T-cell (primary cell): ENCODE results near the gene ARSG. TPM values are rescaled to one million over a fixed set of nuclear protein-coding genes. Genes with fewer than 3 reads are reported as not detected.

Experiments used
- ATAC-seq, 4 experiments: fragments of 200-7000 bp in 3 of 4; fragments of 150-1000 bp in 1 of 4; cut with Tn5 transposase; replicated peaks in 1 of 4; 1 replicate in 3 of 4; 2 replicates in 1 of 4; pipeline ENCODE4 v1.10.0; 2021; ENCODE audit warnings: moderate library complexity in 3 of 4, mild to moderate bottlenecking in 2 of 4, moderate number of reproducible peaks in 1 of 4
- CTCF ChIA-PET, 2 donors: fragments of 300-600 bp; sonication (Branson Sonifier 250); formaldehyde crosslinking; loops; one replicate each; lab custom pipeline; 2022; ENCODE audit warnings: antibody characterized with exemption in 2 of 2; lab: Charles Lee
- POLR2A ChIA-PET, 2 donors: fragments of 300-600 bp; sonication (Branson Sonifier 250); formaldehyde crosslinking; loops; one replicate each; lab custom pipeline; 2022; ENCODE audit warnings: antibody characterized with exemption in 2 of 2; lab: Charles Lee
- DNase-seq, 35 experiments: peaks; one replicate each; pipeline versions ENCODE4 v3.0.0 to v3.0.0-alpha.2; 2013 to 2023
- H3K27ac ChIP-seq: one replicate; pipeline ENCODE4 v1.5.1; 2013; ENCODE audit warnings: low read length
- H3K27me3 ChIP-seq, 2 experiments: replicated peaks in 1 of 2; 1 replicate in 1 of 2; 2 replicates in 1 of 2; pipeline versions ENCODE4 v1.6.1 to v1.7.0; 2013; ENCODE audit warnings: low read length in 1 of 2, mixed read lengths in 1 of 2; ENCODE audit not compliant: control insufficient read depth in 2 of 2, insufficient read depth in 2 of 2; ENCODE audit errors: extremely low read depth in 1 of 2
- H3K36me3 ChIP-seq, 2 donors: 1 replicate in 1 of 2; 2 replicates in 1 of 2; pipeline versions ENCODE4 v1.6.1 to v1.7.0; 2013; ENCODE audit warnings: low read length in 1 of 2; ENCODE audit not compliant: control insufficient read depth in 2 of 2, insufficient read depth in 1 of 2; ENCODE audit errors: extremely low read depth in 1 of 2
- H3K4me1 ChIP-seq, 2 experiments: 1 replicate in 1 of 2; 2 replicates in 1 of 2; pipeline versions ENCODE4 v1.6.1 to v1.7.0; 2013; ENCODE audit warnings: low read length in 2 of 2, mixed read lengths in 1 of 2; ENCODE audit not compliant: insufficient read depth in 2 of 2, control insufficient read depth in 1 of 2; ENCODE audit errors: extremely low read depth in 1 of 2
- H3K4me3 ChIP-seq, 2 donors: 1 replicate in 1 of 2; 2 replicates in 1 of 2; pipeline versions ENCODE4 v1.5.1 to v1.7.0; 2013; ENCODE audit warnings: mild to moderate bottlenecking in 2 of 2, low read length in 1 of 2, moderate library complexity in 1 of 2; ENCODE audit not compliant: control insufficient read depth in 1 of 2; ENCODE audit errors: extremely low read depth in 1 of 2
- H3K9me3 ChIP-seq: 2 replicates; pipeline ENCODE4 v1.7.0; 2013
- H3K27ac Mint-ChIP-seq, 2 donors: one replicate each; pipeline ENCODE4 v1.8.0; 2020 to 2021; ENCODE audit warnings: mild to moderate bottlenecking in 2 of 2, mixed read lengths in 2 of 2
- H3K27me3 Mint-ChIP-seq, 2 donors: one replicate each; pipeline ENCODE4 v1.8.0; 2021 to 2022; ENCODE audit warnings: mixed read lengths in 2 of 2
- H3K36me3 Mint-ChIP-seq: one replicate; pipeline ENCODE4 v1.8.0; 2021; ENCODE audit warnings: mixed read lengths
- H3K4me1 Mint-ChIP-seq, 3 donors: one replicate each; pipeline ENCODE4 v1.8.0; 2020 to 2022; ENCODE audit warnings: mixed read lengths in 3 of 3, mild to moderate bottlenecking in 1 of 3
- H3K4me3 Mint-ChIP-seq, 3 donors: one replicate each; pipeline ENCODE4 v1.8.0; 2020 to 2022; ENCODE audit warnings: mild to moderate bottlenecking in 3 of 3, mixed read lengths in 3 of 3, moderate library complexity in 3 of 3
- H3K9me3 Mint-ChIP-seq, 3 donors: one replicate each; pipeline ENCODE4 v1.8.0; 2020 to 2022; ENCODE audit warnings: mixed read lengths in 3 of 3
- WGBS: methylation state at CpG from one replicate; pipeline ENCODE4 v1.1.5; 2013; ENCODE audit warnings: missing lambda C conversion rate; ENCODE audit not compliant: insufficient coverage; 5-methylcytosine and 5-hydroxymethylcytosine counted together
- total RNA-seq, 35 experiments: library from RNA in 6 of 35; stranded (reverse) in 6 of 35; fragments of 120-200 nt in 1 of 35; gene quantifications; one replicate each; pipeline versions ENCODE4 v1.2.1 to v1.2.4 and lab custom pipeline; 2013 to 2026

Gene ARSG
- total RNA-seq, 5 donors from 2014 or later (not counting 1 experiment from before 2014, with no cell fraction given): 14.5 to 22.9 (median 17.8) TPM

DNA sequence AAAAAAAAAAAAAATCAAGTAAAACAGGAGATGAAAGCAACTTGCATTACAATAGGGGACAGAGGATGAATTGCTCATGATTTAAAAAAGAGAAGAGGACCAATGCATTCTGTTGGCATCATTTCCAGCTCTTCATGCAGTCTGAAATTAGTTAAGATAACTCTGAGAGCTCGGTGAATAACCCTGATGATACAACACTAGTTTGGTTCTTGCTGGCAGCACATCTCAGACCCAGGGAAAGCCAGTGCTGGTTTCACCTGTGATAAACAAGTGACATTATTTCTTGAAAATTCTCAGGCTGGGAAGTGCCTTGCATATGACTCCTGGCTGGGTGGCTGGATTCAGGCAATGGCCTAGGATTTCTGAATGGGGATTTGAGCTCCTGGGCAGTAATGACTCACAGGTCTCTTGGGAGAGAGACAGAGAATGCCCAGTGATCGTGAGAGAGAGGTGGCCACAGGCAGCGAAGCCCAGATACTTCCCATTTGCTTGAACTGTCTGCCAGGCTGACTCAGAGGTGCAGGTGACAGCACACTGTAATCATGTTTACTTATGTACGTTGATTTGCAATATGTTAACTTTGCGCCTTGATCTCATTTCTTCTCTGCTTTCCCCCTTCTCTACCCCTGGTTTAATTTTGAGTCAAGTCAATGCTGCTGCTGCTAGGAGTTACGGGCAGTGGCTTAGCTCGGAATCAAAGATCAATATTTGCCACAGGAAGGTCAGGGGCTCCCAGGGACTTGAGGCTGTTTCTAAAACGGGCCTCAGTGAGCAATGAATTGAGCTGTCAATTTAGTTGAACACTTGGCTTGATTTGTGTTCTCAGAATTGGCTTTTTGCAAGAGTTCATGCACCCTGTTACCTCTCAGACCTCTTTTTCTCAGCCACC is 27.1 kb downstream of the ARSG start:
- no peaks in the 10 kb centered on the region for H3K27me3 Mint-ChIP-seq
- no peaks in the 10 kb centered on the region for H3K36me3 ChIP-seq
- H3K36me3 Mint-ChIP-seq: peaks cover 6% of the 10 kb centered on the region
- POLR2A ChIA-PET: no interaction called here
- no peaks in the 10 kb centered on the region for H3K9me3 ChIP-seq
- ATAC-seq (no peak), DNase-seq (no peak)
- H3K9me3 Mint-ChIP-seq: no peaks in the 10 kb centered on the region
- H3K4me3 Mint-ChIP-seq: no peak overlapping the region
- no peak overlapping the region for H3K27ac ChIP-seq
- CTCF ChIA-PET: interaction anchor here in 1 of 2 donors (1.4 kb wide), 1 partner anchor 80 kb away, joined by 3 read pairs; no protein-coding TSS in a partner anchor
- no peaks in the 10 kb centered on the region for H3K27me3 ChIP-seq
- H3K4me3 ChIP-seq: no peak overlapping the region
- 90% methylated on average over 6 of the region's 8 CpGs for WGBS
- H3K4me1 Mint-ChIP-seq: peaks cover 46 to 64% (median 63%) of the 10 kb centered on the region in 3 donors
- peaks cover 9 to 45% of the 10 kb centered on the region in 2 experiments for H3K4me1 ChIP-seq
- peak overlapping the region in 1 of 2 donors; percentile 11 for H3K27ac Mint-ChIP-seq

GRCh38 chr17:68319410-68320162 is 28.3 kb downstream of the ARSG start:
- peaks cover 6% of the 10 kb centered on the region for H3K36me3 Mint-ChIP-seq
- H3K27ac Mint-ChIP-seq: no peak overlapping the region
- peaks cover 50 to 63% (median 62%) of the 10 kb centered on the region in 3 donors for H3K4me1 Mint-ChIP-seq
- no peaks in the 10 kb centered on the region for H3K9me3 ChIP-seq
- H3K27ac ChIP-seq: no peak overlapping the region
- H3K36me3 ChIP-seq: no peaks in the 10 kb centered on the region
- H3K4me3 ChIP-seq: no peak overlapping the region
- no peaks in the 10 kb centered on the region for H3K9me3 Mint-ChIP-seq
- H3K27me3 ChIP-seq: no peaks in the 10 kb centered on the region
- no peaks in the 10 kb centered on the region for H3K27me3 Mint-ChIP-seq
- no peak for DNase-seq
- no peak for ATAC-seq
- ChIA-PET POLR2A (no interaction called here), CTCF (no interaction called here)
- peaks cover 9 to 43% of the 10 kb centered on the region in 2 experiments for H3K4me1 ChIP-seq
- WGBS: 91% methylated on average over 8 of the region's 12 CpGs
- no peak overlapping the region for H3K4me3 Mint-ChIP-seq

DNA sequence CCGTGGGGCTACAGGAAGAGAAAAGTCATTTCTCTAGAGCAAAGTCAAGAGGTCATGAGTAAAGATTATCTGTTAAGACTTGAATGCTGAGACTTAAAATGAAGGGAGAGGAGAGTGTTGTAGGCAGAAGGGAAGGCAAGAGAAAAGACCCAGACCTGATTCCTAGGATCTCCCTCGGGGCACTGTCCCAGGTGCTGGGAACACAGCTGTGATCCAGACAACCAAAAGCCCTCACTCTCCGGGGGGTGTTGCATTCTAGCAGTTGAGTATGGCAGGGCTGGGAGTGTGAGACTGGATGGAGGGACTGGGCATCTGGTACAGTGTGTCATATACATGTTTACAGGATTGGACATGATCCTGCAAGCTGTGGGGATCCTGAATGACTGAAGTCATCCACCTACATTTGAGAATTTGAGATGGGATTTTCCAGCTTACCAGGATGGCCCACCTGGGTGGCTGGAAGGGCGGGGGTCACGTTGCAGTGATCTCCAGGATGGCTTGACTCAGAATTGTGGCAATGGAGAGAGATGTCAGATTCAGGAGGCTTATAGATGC is 29.1 kb downstream of the ARSG start:
- POLR2A ChIA-PET: no interaction called here

GRCh38 chr17:68320943-68321555 is 29.8 kb downstream of the ARSG start:
- ATAC-seq (no peak), DNase-seq (no peak)
- H3K9me3 Mint-ChIP-seq: no peaks in the 10 kb centered on the region
- Histone ChIP-seq H3K27me3 (no peaks in the 10 kb centered on the region), H3K9me3 (no peaks in the 10 kb centered on the region), H3K27ac (no peak overlapping the region), H3K4me1 (peaks cover 0 to 29% of the 10 kb centered on the region in 2 experiments), H3K4me3 (no peak overlapping the region), H3K36me3 (no peaks in the 10 kb centered on the region)
- ChIA-PET CTCF (no interaction called here), POLR2A (interaction anchor here in 1 of 2 donors (0.6 kb wide), 1 partner anchor 17 kb away, joined by 3 read pairs; no protein-coding TSS in a partner anchor)
- no peak overlapping the region for H3K4me3 Mint-ChIP-seq
- H3K27me3 Mint-ChIP-seq: no peaks in the 10 kb centered on the region
- H3K4me1 Mint-ChIP-seq: peaks cover 36 to 55% (median 53%) of the 10 kb centered on the region in 3 donors
- no peak overlapping the region for H3K27ac Mint-ChIP-seq
- peaks cover 6% of the 10 kb centered on the region for H3K36me3 Mint-ChIP-seq
- 100% methylated on average over 2 of the region's 7 CpGs for WGBS

More for the DNA sequence above, 29.1 kb downstream of the ARSG start:
- Mint-ChIP-seq H3K27me3 (no peaks in the 10 kb centered on the region), H3K4me3 (no peak overlapping the region), H3K36me3 (peaks cover 6% of the 10 kb centered on the region), H3K4me1 (peaks cover 42 to 59% (median 54%) of the 10 kb centered on the region in 3 donors), H3K9me3 (no peaks in the 10 kb centered on the region), H3K27ac (no peak overlapping the region)
- ATAC-seq (no peak), DNase-seq (no peak)
- CTCF ChIA-PET: no interaction called here
- WGBS: 88% methylated on average over 3 of the region's 5 CpGs
- no peak overlapping the region for H3K4me3 ChIP-seq
- no peak overlapping the region for H3K27ac ChIP-seq
- no peaks in the 10 kb centered on the region for H3K36me3 ChIP-seq
- peaks cover under 1 to 35% of the 10 kb centered on the region in 2 experiments for H3K4me1 ChIP-seq
- no peaks in the 10 kb centered on the region for H3K9me3 ChIP-seq
- H3K27me3 ChIP-seq: no peaks in the 10 kb centered on the region

- DNase-seq (no peak), ATAC-seq (no peak)
- Mint-ChIP-seq H3K27ac (no peak overlapping the region), H3K27me3 (no peaks in the 10 kb centered on the region), H3K36me3 (peaks cover 6% of the 10 kb centered on the region), H3K4me1 (peaks cover 32 to 53% (median 52%) of the 10 kb centered on the region in 3 donors), H3K9me3 (no peaks in the 10 kb centered on the region), H3K4me3 (no peak overlapping the region)
- ChIA-PET POLR2A (interaction anchor here in 1 of 2 donors (0.6 kb wide), 1 partner anchor 16 kb away, joined by 3 read pairs; no protein-coding TSS in a partner anchor), CTCF (interaction anchor here in 1 of 2 donors (0.7 kb wide), 1 partner anchor 9 kb away, joined by 3 read pairs; no protein-coding TSS in a partner anchor)
- H3K4me3 ChIP-seq: no peak overlapping the region
- no peaks in the 10 kb centered on the region for H3K9me3 ChIP-seq
- 100% methylated on average over 1 of the region's 4 CpGs for WGBS
- H3K27ac ChIP-seq: no peak overlapping the region
- H3K4me1 ChIP-seq: peaks cover 0 to 27% of the 10 kb centered on the region in 2 experiments
- H3K36me3 ChIP-seq: no peaks in the 10 kb centered on the region
- no peaks in the 10 kb centered on the region for H3K27me3 ChIP-seq
Measured at GRCh38 chr17:68321556-68321954, 30.3 kb downstream of the ARSG start.
